Measurements from ENCODE around the gene NECTIN4.

The NECTIN4 gene

GRCh38 chr1:161069731-161070270, 19.6 kb downstream of the NECTIN4 start, which contains the start of gene ARHGAP30:
TSS of gene ARHGAP30 (minus strand) at chr1:161069891. CDS start at chr1:161069624, 267 bp downstream.
- Histone ChIP-seq H3K4me2 (ENCODE audit: low read length) (peak within 1 kb of the TSS; percentile 88), H2AFZ (ENCODE audit: low read depth, low read length) (0 out of 2 replicates have a peak within 1 kb of the TSS, but pooled peaks have one; percentile 7), H3K9ac (ENCODE audit: low read length) (peak within 1 kb of the TSS; percentile 99), H3K27ac (ENCODE audit: low read length) (peak within 1 kb of the TSS; percentile 89), H3K9me3 (ENCODE audit: insufficient read depth, low read length) (no peaks in the 10 kb centered on the region), H3K79me2 (ENCODE audit: low read length) (peaks cover 47% of the 10 kb centered on the region), H3K27me3 (ENCODE audit: low read depth, low read length) (no peaks in the 10 kb centered on the region), H4K20me1 (ENCODE audit: insufficient read depth, low read length) (peaks cover 23% of the 10 kb centered on the region), H3K36me3 (replicated peaks; ENCODE audit: low read depth, low read length) (peaks cover 19% of the 10 kb centered on the region), H3K4me3 (ENCODE audit: low read length) (peak within 1 kb of the TSS; percentile 90), H3K4me1 (ENCODE audit: low read length) (peaks cover 35% of the 10 kb centered on the region)
- TF ChIP-seq EZH2phosphoT487 (IDR thresholded peaks at IDR 0.05; ENCODE audit: low read depth) (no peak), CTCF (IDR thresholded peaks at IDR 0.05; ENCODE audit: low read depth, low read length) (no peak)

- Histone ChIP-seq H4K20me1 (ENCODE audit: insufficient read depth, low read length) (peaks cover 26% of the 10 kb centered on the region), H3K27me3 (ENCODE audit: low read depth, low read length) (no peaks in the 10 kb centered on the region), H3K4me1 (ENCODE audit: low read length) (peaks cover 35% of the 10 kb centered on the region), H3K4me3 (ENCODE audit: low read length) (peak overlapping the region; percentile 90), H3K79me2 (ENCODE audit: low read length) (peaks cover 52% of the 10 kb centered on the region), H3K9me3 (ENCODE audit: insufficient read depth, low read length) (no peaks in the 10 kb centered on the region), H3K9ac (ENCODE audit: low read length) (peak overlapping the region; percentile 99), H3K27ac (ENCODE audit: low read length) (peak overlapping the region; percentile 89), H3K4me2 (ENCODE audit: low read length) (peak overlapping the region; percentile 88), H2AFZ (ENCODE audit: low read depth, low read length) (no peak overlapping the region), H3K36me3 (replicated peaks; ENCODE audit: low read depth, low read length) (peaks cover 19% of the 10 kb centered on the region)
- no peak for TF ChIP-seq CTCF (IDR thresholded peaks at IDR 0.05; ENCODE audit: low read depth, low read length)
- no peak for TF ChIP-seq EZH2phosphoT487 (IDR thresholded peaks at IDR 0.05; ENCODE audit: low read depth)
Measured at GRCh38 chr1:161069241-161069640, 20.1 kb downstream of the NECTIN4 start.

- H3K4me1 ChIP-seq (ENCODE audit: low read length), result peaks cover 35% of the 10 kb centered on the region
- H2AFZ ChIP-seq (ENCODE audit: low read depth, low read length), result no peak overlapping the region
Measured at GRCh38 chr1:161068306-161069234, 20.8 kb downstream of the NECTIN4 start.

More at GRCh38 chr1:161068306-161069234, 20.8 kb downstream of the NECTIN4 start:
- Histone ChIP-seq H3K36me3 (replicated peaks; ENCODE audit: low read depth, low read length) (peaks cover 19% of the 10 kb centered on the region), H3K9me3 (ENCODE audit: insufficient read depth, low read length) (no peaks in the 10 kb centered on the region), H3K79me2 (ENCODE audit: low read length) (peaks cover 58% of the 10 kb centered on the region), H3K4me2 (ENCODE audit: low read length) (peak overlapping the region; percentile 88), H4K20me1 (ENCODE audit: insufficient read depth, low read length) (peaks cover 31% of the 10 kb centered on the region), H3K4me3 (ENCODE audit: low read length) (peak overlapping the region; percentile 90), H3K9ac (ENCODE audit: low read length) (peak overlapping the region; percentile 99), H3K27ac (ENCODE audit: low read length) (peak overlapping the region; percentile 89), H3K27me3 (ENCODE audit: low read depth, low read length) (no peaks in the 10 kb centered on the region)
- TF ChIP-seq CTCF (IDR thresholded peaks at IDR 0.05; ENCODE audit: low read depth, low read length) (no peak), EZH2phosphoT487 (IDR thresholded peaks at IDR 0.05; ENCODE audit: low read depth) (no peak)

Measured in OCI-LY3 (cell line).